ENCODE results near the gene TMEM126B. TPM values are rescaled to one million over a fixed set of nuclear protein-coding genes. Genes with fewer than 3 reads are reported as not detected.

The TMEM126B gene
- total and polyA plus RNA-seq, 2 donors (not counting 3 experiments of a cell fraction or from before 2014, with no cell fraction given) = 51.2 to 53.7 TPM

DNA sequence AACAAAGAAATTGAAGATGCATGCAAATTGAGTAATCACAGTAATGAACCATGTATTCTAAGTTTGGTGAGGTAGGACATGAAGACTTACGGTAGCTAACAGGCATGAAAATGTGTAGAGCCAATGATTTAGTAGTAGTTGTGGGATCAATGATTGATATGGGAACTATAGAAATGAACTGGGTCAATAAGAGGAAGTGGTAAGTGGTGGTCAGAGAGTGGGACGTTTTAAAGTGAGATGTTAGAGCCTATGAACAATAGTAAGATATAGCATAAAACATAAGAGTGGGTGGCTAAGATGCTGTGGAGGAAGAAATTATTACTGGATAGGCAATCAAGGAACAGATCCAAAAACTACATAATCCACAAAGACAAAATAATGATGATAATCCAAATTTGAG, 46.3 kb upstream of the TMEM126B start:
- POLR2A ChIA-PET = no interaction called here
- H3K27me3 ChIP-seq (ENCODE audit: control insufficient read depth in 2 of 2, insufficient read depth in 2 of 2, low read length in 2 of 2) = no peaks in the 10 kb centered on the region
- no peak overlapping the region for H3K4me3 ChIP-seq (replicated peaks in 1 of 3; ENCODE audit: insufficient read depth in 1 of 3, low read depth in 1 of 3, low read length in 3 of 3)
- dilution Hi-C loops (cut with MboI; ENCODE audit: extremely low pct_ligation_motif_present, low sequenced_read_pairs) (no loop called here), intact Hi-C loops (cut with micrococcal nuclease) (no loop called here)
- DNase-seq (ENCODE audit: low read depth, low spot score) = no peak
- no peaks in the 10 kb centered on the region for H3K79me2 ChIP-seq (ENCODE audit: control insufficient read depth, insufficient read depth, low read length)
- CTCF ChIA-PET = no interaction called here
- no TSS peak for BruUV-seq (replicated peaks)
- no peaks in the 10 kb centered on the region for H3K4me1 ChIP-seq (ENCODE audit: control insufficient read depth, extremely low read depth, insufficient read depth, low read length)
- no peak overlapping the region for H3K27ac ChIP-seq (ENCODE audit: insufficient read depth, low read depth, low read length)
- no peak overlapping the region for H3K4me2 ChIP-seq (ENCODE audit: insufficient read depth, low read length)
- H3K9me3 ChIP-seq (replicated peaks; ENCODE audit: control insufficient read depth, insufficient read depth, low read length) = no peaks in the 10 kb centered on the region
- TF ChIP-seq EZH2 (IDR thresholded peaks at IDR 0.05; ENCODE audit: borderline replicate concordance, low read depth, low read length, severe bottlenecking) = no peak
- TF ChIP-seq, protein P1, sequence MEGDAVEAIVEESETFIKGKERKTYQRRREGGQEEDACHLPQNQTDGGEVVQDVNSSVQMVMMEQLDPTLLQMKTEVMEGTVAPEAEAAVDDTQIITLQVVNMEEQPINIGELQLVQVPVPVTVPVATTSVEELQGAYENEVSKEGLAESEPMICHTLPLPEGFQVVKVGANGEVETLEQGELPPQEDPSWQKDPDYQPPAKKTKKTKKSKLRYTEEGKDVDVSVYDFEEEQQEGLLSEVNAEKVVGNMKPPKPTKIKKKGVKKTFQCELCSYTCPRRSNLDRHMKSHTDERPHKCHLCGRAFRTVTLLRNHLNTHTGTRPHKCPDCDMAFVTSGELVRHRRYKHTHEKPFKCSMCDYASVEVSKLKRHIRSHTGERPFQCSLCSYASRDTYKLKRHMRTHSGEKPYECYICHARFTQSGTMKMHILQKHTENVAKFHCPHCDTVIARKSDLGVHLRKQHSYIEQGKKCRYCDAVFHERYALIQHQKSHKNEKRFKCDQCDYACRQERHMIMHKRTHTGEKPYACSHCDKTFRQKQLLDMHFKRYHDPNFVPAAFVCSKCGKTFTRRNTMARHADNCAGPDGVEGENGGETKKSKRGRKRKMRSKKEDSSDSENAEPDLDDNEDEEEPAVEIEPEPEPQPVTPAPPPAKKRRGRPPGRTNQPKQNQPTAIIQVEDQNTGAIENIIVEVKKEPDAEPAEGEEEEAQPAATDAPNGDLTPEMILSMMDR (IDR thresholded peaks at IDR 0.05; ENCODE audit: extremely low read depth in 1 of 2, insufficient read depth in 1 of 2, low read depth in 1 of 2, low read length in 2 of 2) = no peak
- TF ChIP-seq, protein P2, sequence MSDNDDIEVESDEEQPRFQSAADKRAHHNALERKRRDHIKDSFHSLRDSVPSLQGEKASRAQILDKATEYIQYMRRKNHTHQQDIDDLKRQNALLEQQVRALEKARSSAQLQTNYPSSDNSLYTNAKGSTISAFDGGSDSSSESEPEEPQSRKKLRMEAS (IDR thresholded peaks at IDR 0.05; ENCODE audit: insufficient read depth, insufficient read length) = no peak
- no peak for TF ChIP-seq JUN (IDR thresholded peaks at IDR 0.05; ENCODE audit: borderline replicate concordance, insufficient read depth, insufficient read length, low read depth)
- no peak for TF ChIP-seq MYC (IDR thresholded peaks at IDR 0.05; ENCODE audit: low read depth, low read length)
- no peak for TF ChIP-seq GATA2 (IDR thresholded peaks at IDR 0.05; ENCODE audit: insufficient read depth, insufficient read length, low read depth, low read length)
- TF ChIP-seq POLR2AphosphoS5 (IDR thresholded peaks at IDR 0.05; ENCODE audit: insufficient read depth, low read depth, low read length) = no peak
- no peak for TF ChIP-seq FOS (IDR thresholded peaks at IDR 0.05; ENCODE audit: borderline replicate concordance, insufficient read depth, low read length)
- TF ChIP-seq POLR2A (IDR thresholded peaks at IDR 0.05; ENCODE audit: low read depth, low read length) = no peak
- no peak overlapping the region for H3K9ac ChIP-seq (replicated peaks; ENCODE audit: extremely low read depth, insufficient read depth, low read length)
- no peaks in the 10 kb centered on the region for H3K36me3 ChIP-seq (ENCODE audit: control insufficient read depth in 2 of 2, extremely low read depth in 1 of 2, insufficient read depth in 2 of 2, low read length in 2 of 2)
- no peak overlapping the region for H2AFZ ChIP-seq (ENCODE audit: low read depth, low read length)
- FAIRE-seq = no peak
- H3K9me1 ChIP-seq (replicated peaks; ENCODE audit: control insufficient read depth, extremely low read depth, insufficient read depth, low read length) = no peaks in the 10 kb centered on the region
- no peaks in the 10 kb centered on the region for H4K20me1 ChIP-seq (replicated peaks; ENCODE audit: control insufficient read depth, extremely low read depth, insufficient read depth, low read length)

All from endothelial cell of umbilical vein (primary cell).